ENCODE measurements around the gene KIT. TPM values are rescaled to one million over a fixed set of nuclear protein-coding genes. Genes with fewer than 3 reads are reported as not detected.

The KIT gene
- total RNA-seq, 1 donor from 2014 or later = 2.3 TPM

GRCh38 chr4:54730581-54730980 is 72.8 kb downstream of the KIT start:
- intact Hi-C loops (cut with DNase I) = no loop called here

GRCh38 chr4:54731552-54731951 is 73.8 kb downstream of the KIT start:
- DNase-seq (ENCODE audit: low spot score) = no peak
- intact Hi-C loops (cut with DNase I) = no loop called here

More at GRCh38 chr4:54730581-54730980, 72.8 kb downstream of the KIT start:
- DNase-seq (ENCODE audit: low spot score) = no peak

- DNase-seq (ENCODE audit: low spot score) = no peak
- intact Hi-C loops (cut with DNase I) = no loop called here
Observed at GRCh38 chr4:54731976-54732375, 74.2 kb downstream of the KIT start.

GRCh38 chr4:54737421-54737820 is 79.7 kb downstream of the KIT start:
- DNase-seq (ENCODE audit: low spot score) = no peak
- intact Hi-C loops (cut with DNase I) = no loop called here

GRCh38 chr4:54741202-54741601 is 83.4 kb downstream of the KIT start:
- intact Hi-C loops (cut with DNase I) = no loop called here
- no peak for DNase-seq (ENCODE audit: low spot score)

GRCh38 chr4:54742636-54743399 is 85.1 kb downstream of the KIT start:
- intact Hi-C loops (cut with DNase I) = no loop called here
- no peak for DNase-seq (ENCODE audit: low spot score)

GRCh38 chr4:54743562-54743961 is 85.8 kb downstream of the KIT start:
- intact Hi-C loops (cut with DNase I) = no loop called here
- DNase-seq (ENCODE audit: low spot score) = no peak

- intact Hi-C loops (cut with DNase I) = no loop called here
- no peak for DNase-seq (ENCODE audit: low spot score)
Observed at GRCh38 chr4:54744487-54744886, 86.7 kb downstream of the KIT start.

GRCh38 chr4:54745031-54745770 is 87.4 kb downstream of the KIT start:
- DNase-seq (ENCODE audit: low spot score) = no peak

GRCh38 chr4:54746218-54746617 is 88.5 kb downstream of the KIT start:
- DNase-seq (ENCODE audit: low spot score) = no peak
- intact Hi-C loops (cut with DNase I) = no loop called here

More at GRCh38 chr4:54745031-54745770, 87.4 kb downstream of the KIT start:
- intact Hi-C loops (cut with DNase I) = no loop called here

- DNase-seq (ENCODE audit: low spot score) = no peak
- intact Hi-C loops (cut with DNase I) = no loop called here
Observed at GRCh38 chr4:54750341-54750740, 92.6 kb downstream of the KIT start.

- intact Hi-C loops (cut with DNase I) = no loop called here
- DNase-seq (ENCODE audit: low spot score) = no peak
Observed at GRCh38 chr4:54754394-54754793, 96.6 kb downstream of the KIT start.

- intact Hi-C loops (cut with DNase I) = no loop called here
- no peak for DNase-seq (ENCODE audit: low spot score)
Observed at GRCh38 chr4:54764476-54764875, 106.7 kb downstream of the KIT start.

- intact Hi-C loops (cut with DNase I) = no loop called here
- no peak for DNase-seq (ENCODE audit: low spot score)
Observed at GRCh38 chr4:54767376-54767775, 109.6 kb downstream of the KIT start.

- DNase-seq (ENCODE audit: low spot score) = no peak
- intact Hi-C loops (cut with DNase I) = no loop called here
Observed at GRCh38 chr4:54773022-54773421, 115.3 kb downstream of the KIT start.

GRCh38 chr4:54779036-54779435 is 121.3 kb downstream of the KIT start:
- no peak for DNase-seq (ENCODE audit: low spot score)

GRCh38 chr4:54779476-54780148 is 121.9 kb downstream of the KIT start:
- intact Hi-C loops (cut with DNase I) = loop anchor here (5.0 kb wide), 1 partner anchor 148 kb away; no protein-coding TSS in a partner anchor
- DNase-seq (ENCODE audit: low spot score) = no peak

More at GRCh38 chr4:54779036-54779435, 121.3 kb downstream of the KIT start:
- intact Hi-C loops (cut with DNase I) = no loop called here

- intact Hi-C loops (cut with DNase I) = loop anchor here (5.0 kb wide), 1 partner anchor 147 kb away; no protein-coding TSS in a partner anchor
- DNase-seq (ENCODE audit: low spot score) = no peak
Observed at GRCh38 chr4:54780149-54780495, 122.4 kb downstream of the KIT start.

- DNase-seq (ENCODE audit: low spot score) = no peak
- intact Hi-C loops (cut with DNase I) = loop anchor here (5.0 kb wide), 1 partner anchor 146 kb away; no protein-coding TSS in a partner anchor
Observed at GRCh38 chr4:54781756-54782155, 124.0 kb downstream of the KIT start.

- no peak for DNase-seq (ENCODE audit: low spot score)
Observed at GRCh38 chr4:54783402-54784110, 125.8 kb downstream of the KIT start.

More at GRCh38 chr4:54783402-54784110, 125.8 kb downstream of the KIT start:
- intact Hi-C loops (cut with DNase I) = loop anchor here (5.0 kb wide), 1 partner anchor 144 kb away; no protein-coding TSS in a partner anchor
